HG03378 (cell line): Measurements from ENCODE around the gene TUG1.

Experiments used
- ATAC-seq: cut with Tn5 transposase; IDR thresholded peaks from one replicate; pipeline ENCODE4 v1.9.1; 2021; ENCODE audit warnings: mild to moderate bottlenecking, moderate library complexity; ENCODE audit not compliant: unreplicated experiment

The TUG1 gene

DNA sequence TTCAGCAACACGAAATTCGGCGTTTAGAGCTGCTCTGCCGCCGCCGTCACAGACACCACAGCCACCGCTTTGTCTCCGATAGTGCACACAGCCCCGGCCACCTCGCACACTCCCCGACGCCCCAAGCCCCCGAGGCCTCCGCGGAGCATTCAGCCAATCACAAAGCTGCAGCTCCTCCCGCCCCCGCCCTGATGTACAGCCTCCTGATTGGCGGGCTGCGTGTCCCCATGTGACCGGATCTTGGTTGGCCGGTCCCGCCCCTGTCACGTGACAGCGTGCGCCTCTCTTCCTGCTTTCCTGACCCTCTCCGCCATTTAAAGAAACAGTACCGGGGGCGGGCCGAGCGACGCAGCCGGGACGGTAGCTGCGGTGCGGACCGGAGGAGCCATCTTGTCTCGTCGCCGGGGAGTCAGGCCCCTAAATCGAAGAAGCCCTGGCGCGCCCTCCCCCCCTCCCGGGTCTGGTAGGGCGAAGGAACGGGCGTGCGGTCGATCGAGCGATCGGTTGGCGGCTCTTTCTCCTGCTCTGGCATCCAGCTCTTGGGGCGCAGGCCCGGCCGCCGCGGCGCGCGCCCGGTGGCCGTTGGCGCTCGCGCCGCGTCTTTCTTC is at the start of gene TUG1:
Gene TUG1, plus strand, starts transcription at position 342 of the 608 bp plus-strand sequence.
- peak; percentile 86 for ATAC-seq

DNA sequence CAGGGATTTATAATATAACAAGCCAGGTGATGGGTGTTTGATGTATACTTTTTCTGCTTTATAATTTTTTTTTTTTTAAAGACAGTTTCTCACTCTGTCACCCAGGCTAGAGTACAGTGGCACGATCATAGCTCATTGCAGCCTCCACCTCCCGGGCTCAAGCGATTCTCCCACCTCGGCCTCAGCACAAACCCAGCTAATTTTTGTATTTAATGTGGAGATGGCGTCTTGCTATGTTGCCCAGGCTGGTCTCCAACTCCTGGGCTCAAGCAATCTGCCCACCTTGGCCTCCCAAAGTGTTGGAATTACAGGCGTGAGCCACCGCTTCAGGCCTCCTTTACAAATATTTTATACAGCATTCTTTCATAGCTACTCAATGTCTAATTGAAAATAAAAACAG is 49.1 kb upstream of the TUG1 start:
- ATAC-seq, result no peak

DNA sequence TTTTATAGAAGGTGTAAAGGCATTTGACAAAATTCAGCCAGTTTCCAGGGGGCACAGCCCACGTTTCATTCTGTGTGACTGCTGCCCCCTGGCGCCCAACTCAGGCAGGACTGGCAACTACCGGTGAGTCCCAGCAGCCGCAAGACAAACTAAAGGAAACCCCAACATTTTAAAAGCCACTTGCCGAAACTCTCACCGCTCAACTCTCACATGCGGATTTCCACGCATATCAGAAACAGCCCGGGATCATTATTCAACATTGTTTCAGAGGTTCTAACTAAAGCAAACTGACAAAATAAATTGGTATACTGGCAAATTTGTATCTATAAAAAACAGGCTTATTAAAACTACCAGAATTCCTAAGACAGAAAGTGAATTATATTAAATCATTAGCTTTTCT is 48.7 kb upstream of the TUG1 start:
- no peak for ATAC-seq

DNA sequence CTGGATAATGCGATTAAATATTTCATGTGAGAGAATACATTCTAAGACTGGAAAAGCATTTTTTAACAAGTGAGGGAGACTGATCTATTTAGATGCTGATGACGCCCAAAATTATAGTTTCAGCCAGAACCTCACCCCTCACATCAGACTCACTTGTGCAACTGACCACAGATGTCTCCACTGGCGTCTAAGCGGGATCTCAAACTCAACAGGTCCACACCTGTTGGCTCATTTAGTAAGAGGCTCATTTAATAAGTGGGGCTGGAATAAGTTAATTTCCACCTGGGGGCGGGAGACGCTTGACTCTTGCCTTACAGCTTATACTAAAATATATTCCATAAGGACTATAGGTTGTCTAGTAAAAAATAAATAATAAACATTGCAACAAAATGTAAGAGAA is 48.0 kb upstream of the TUG1 start:
- no peak for ATAC-seq

DNA sequence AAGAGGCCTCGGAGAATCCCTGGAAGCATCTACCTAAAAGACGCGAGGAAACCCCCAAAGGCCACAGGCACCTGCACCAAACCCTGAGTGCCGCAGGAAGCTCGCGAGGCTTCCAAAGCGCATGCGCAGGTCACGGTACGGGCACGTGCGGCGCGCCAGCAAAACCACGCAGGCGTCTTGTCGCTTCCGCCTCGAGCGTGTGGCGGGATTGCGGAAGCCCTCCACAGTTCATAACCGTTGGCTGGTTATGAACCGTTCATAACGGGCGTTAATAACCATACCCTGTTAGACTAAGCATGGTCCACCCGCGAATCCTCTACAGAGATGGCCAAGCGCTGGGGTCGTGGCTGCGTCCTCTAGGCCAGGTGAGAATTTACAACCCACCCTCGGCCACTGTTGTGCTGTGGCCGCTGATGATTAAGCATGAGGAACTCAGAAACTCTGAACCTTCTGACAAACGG is 46.9 kb upstream of the TUG1 start:
- no peak for ATAC-seq

GRCh38 chr22:30923168-30923900 is 45.7 kb upstream of the TUG1 start:
- ATAC-seq, result no peak

DNA sequence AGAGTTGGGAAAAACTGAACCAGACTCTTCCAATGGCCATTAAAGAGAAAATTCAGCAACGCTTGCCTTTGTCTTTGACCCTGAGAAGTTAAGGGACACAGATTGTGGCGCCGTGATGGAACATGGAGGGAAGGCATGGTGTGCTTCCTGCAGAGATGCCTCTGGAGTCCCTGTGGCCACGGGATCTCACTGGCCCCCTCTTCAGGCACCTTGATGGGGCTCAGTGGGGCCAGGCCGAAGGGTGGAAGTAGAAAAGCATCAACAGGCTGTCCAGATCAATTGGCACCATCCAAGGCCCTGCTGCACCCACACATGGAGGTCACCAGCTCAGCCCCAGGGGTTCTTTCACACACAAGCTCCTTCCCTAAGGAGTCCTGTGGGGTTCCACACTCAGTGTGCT is 43.4 kb upstream of the TUG1 start:
- ATAC-seq, result no peak

GRCh38 chr22:30926706-30927105 is 42.4 kb upstream of the TUG1 start:
- ATAC-seq, result no peak

- no peak for ATAC-seq
These were observed 41.3 kb upstream of the TUG1 start for GRCh38 chr22:30927806-30928205.

DNA sequence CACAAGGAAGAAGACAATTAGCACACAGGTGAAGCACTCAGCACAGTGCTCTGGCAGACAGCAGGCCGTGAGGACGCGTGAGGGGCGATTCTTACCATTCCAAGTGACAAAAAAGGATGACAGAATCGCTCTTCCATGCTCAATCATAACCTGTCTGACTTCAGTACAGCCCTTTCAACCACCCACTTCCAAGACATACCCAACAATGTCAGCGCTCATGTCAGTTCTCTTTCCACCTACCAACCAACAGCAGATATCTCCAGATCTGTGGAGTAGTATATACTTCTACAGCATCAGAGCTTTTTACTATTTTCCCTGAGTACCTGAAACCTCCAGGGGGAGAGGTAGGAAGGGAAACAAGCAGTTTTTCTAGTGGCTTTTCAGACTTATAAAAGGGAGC is 40.7 kb upstream of the TUG1 start:
- no peak for ATAC-seq

- no peak for ATAC-seq
These were observed 38.8 kb upstream of the TUG1 start for GRCh38 chr22:30930228-30930627.

GRCh38 chr22:30931541-30932300 is 37.3 kb upstream of the TUG1 start:
- ATAC-seq, result no peak

DNA sequence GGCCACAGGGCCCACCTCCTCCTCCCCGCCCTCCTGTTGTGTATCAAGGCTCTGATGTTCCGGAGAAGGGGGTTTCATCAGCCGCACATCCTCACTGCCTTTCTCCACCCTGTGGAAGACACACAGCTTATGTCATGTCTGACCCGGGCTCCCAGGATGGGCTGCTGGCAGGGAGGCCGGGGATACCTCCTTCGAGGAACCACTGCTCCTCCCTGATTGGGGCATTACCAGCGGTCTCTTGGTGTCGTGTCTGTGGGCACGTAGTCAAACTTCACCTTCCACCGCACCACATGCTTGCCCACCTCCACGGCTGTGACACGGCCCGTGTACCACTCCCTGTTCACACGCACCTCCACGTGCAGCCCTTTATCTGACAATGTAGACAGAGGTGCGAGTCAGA is 36.4 kb upstream of the TUG1 start:
- ATAC-seq, result no peak

GRCh38 chr22:30933457-30933856 is 35.6 kb upstream of the TUG1 start:
- no peak for ATAC-seq

DNA sequence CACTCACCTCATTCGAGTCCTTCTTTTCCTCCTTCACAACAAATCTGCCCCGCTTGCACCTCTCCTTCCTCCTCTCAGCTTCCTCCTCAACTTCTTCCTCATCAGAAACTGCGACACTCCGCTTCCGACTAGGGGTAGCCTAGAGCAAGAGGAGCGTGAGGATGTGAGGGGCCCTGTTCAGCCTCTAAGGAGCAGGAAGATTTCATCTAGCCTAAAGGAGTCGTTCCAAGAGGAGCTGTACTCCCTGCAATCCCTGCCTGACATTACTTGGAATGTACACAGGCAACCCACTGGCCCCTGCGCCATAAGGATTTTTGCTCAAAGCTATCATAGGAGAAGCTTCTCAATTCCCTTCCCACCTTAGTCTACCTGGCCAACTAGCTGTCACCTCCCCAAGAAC is 35.0 kb upstream of the TUG1 start:
- no peak for ATAC-seq

DNA sequence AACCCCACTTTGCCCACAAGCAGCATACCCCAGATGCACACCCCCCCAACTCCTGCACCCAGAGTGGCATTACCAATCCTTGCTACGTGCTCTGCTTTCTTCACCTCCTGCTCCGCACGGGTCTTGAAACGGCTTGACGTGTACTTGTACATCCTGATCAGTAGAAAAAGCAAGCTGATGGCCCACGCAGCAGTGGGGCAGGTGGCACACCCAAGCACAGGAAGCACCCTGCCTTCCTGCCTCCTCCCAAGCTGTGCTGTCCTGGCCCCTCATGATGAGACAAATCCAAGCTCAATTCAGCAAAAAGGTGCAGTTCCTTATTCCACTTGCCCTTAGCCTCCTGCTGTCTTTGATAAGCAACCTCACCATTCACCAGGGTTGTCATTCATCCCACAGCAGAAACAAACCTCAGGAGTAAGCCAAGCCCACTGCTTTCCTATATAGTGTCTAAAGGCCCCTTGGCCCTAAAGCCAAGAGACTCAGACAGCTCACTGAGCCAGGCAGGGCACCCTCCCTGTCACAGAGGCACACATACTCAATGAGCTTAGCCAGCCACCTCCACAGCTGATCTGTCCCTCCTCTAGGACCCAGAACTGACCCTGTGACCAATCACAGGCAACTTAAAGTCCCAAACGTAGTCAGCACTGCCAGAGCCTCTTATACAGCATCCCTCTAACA is 28.2 kb upstream of the TUG1 start:
- no peak for ATAC-seq

DNA sequence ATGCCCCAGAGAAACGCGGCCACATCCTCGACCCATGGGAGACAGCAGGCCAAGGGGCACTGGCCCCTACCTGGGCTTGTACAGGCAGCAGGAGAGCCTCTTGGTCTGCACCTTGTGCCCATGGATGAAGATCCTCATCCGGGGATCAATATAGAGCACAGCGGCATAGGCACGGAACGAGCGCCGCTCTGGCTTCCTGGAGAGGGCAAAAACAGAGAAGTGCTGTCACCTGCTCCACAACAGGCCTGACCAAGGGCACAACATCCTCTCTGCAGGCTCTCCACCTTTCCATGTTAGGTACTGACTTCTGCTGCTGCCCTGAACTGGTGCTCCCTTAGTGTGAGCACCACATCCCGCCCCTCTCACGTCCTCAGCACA is 27.7 kb upstream of the TUG1 start:
- no peak for ATAC-seq

DNA sequence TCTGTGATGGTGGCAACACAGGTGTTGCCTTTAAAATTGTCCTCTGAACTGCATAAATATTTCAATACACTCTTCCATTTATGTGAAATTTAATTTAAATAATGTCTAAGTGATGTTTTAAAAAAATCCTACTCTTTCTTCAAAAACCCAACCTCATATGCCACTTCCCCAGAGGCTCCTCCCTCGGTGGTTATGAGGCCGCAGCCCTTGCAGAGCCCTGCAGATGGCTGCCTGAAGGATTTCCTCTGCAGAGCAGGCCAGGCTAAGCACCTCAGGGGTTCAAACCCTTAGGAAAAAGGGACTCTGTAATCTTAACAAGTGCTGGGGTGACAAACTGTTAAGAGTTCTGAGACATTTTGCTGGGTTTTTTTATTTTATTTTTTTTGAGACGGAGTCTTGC is 25.7 kb upstream of the TUG1 start:
- ATAC-seq, result no peak

DNA sequence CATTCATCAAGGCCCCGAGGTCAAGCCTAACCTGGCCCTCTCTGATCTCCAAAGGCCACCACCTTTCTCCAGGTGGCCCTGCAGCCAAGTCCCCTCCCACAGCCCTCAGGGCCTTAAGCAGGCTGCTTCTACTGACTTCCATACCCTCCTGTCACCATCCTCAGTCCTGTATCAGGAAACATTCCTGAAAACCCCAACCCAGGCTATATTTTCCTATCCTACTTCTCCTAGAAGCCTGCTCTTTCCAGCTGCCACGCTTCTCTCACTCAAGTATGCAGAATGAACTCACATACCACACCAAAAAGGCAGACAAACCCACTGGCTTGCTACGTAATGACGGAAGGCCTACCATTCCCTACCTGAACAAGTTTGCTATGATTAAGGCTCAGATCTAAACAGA is 24.1 kb upstream of the TUG1 start:
- ATAC-seq, result no peak

- no peak for ATAC-seq
These were observed 23.4 kb upstream of the TUG1 start for GRCh38 chr22:30945653-30946052.

DNA sequence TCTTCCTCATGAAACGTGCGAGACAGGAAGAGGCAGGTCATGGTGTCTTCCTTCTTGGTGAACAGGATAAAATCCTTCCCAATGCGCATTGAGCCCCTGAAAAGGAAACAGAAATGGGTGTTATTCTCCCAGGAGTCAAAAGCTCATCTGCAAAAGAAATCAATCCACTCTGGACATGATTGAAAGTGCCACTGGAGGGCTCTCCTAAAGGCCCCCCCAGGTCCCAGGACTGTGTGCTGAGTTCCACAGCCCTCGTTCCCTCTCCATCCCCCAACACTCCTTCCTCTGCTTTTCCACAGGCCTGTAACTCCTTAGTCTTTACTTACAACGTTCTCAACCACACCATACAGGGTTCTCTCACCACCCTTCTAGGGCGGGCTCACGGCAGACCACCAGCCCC is 22.7 kb upstream of the TUG1 start:
- ATAC-seq, result no peak
